Stimulated activated CD8-positive, alpha-beta memory T cell treated with anti-CD3 and anti-CD28 coated beads, Interleukin-7, amount 100 ng/mL, for 24 hours (primary cell): ENCODE data around the gene USP22.

Source experiments
- DNase-seq: peaks from one replicate; pipeline ENCODE4 v3.0.0-alpha.2; 2020; ENCODE audit warnings: low read depth

USP22 gene

GRCh38 chr17:20999841-21000532, 42.8 kb downstream of the USP22 start:
- DNase-seq, result no peak

GRCh38 chr17:20999044-20999573, 43.7 kb downstream of the USP22 start:
- no peak for DNase-seq

GRCh38 chr17:20998571-20999043, 44.2 kb downstream of the USP22 start:
- DNase-seq, result no peak

GRCh38 chr17:20997711-20998570, 44.9 kb downstream of the USP22 start:
- no peak for DNase-seq

- no peak for DNase-seq
These were observed 45.8 kb downstream of the USP22 start for GRCh38 chr17:20996724-20997615.

GRCh38 chr17:20995873-20996723, 46.7 kb downstream of the USP22 start:
- no peak for DNase-seq

GRCh38 chr17:20995164-20995872, 47.5 kb downstream of the USP22 start:
- DNase-seq, result no peak

GRCh38 chr17:20994779-20995149, 48.0 kb downstream of the USP22 start:
- no peak for DNase-seq

- no peak for DNase-seq
These were observed 48.7 kb downstream of the USP22 start for GRCh38 chr17:20993863-20994778.

- peak; percentile 30 for DNase-seq
These were observed 49.6 kb downstream of the USP22 start for GRCh38 chr17:20992987-20993862.

GRCh38 chr17:20992416-20992815, 50.4 kb downstream of the USP22 start:
- DNase-seq, result no peak

- no peak for DNase-seq
These were observed 51.4 kb downstream of the USP22 start for GRCh38 chr17:20991276-20992037.

GRCh38 chr17:20989991-20990855, 52.6 kb downstream of the USP22 start:
- DNase-seq, result no peak

GRCh38 chr17:20989481-20989880, 53.3 kb downstream of the USP22 start:
- DNase-seq, result no peak

- no peak for DNase-seq
These were observed 53.9 kb downstream of the USP22 start for GRCh38 chr17:20988896-20989295.

GRCh38 chr17:20988001-20988636, 54.7 kb downstream of the USP22 start:
- no peak for DNase-seq
